DND-41 (cell line): ENCODE measurements around the gene CRB3.

Experiments
- ATAC-seq: fragments of 200-7000 bp; cut with Tn5 transposase; 3 replicates; pipeline ENCODE4 v1.9.1; 2021; ENCODE audit warnings: low read depth; ENCODE audit not compliant: insufficient read depth
- DNase-seq: peaks from one replicate; pipeline ENCODE4 v3.0.0-alpha.2; 2020
- H2AFZ ChIP-seq: 2 replicates; pipeline ENCODE4 v1.6.0; 2012; ENCODE audit warnings: low read depth, low read length
- H3K27ac ChIP-seq: 2 replicates; pipeline ENCODE4 v1.5.1; 2012; ENCODE audit warnings: low read length, inconsistent platforms
- H3K27me3 ChIP-seq: fragments of 200-600 bp; sonication (generic); 2 replicates; pipeline ENCODE4 v1.6.0; 2012; ENCODE audit warnings: low read length, mild to moderate bottlenecking, inconsistent platforms; ENCODE audit not compliant: insufficient read depth, poor library complexity
- H3K36me3 ChIP-seq: 2 replicates; pipeline ENCODE4 v1.5.1; 2012; ENCODE audit warnings: low read length, inconsistent platforms; ENCODE audit not compliant: insufficient read depth
- H3K4me1 ChIP-seq: 2 replicates; pipeline ENCODE4 v1.5.1; 2012; ENCODE audit warnings: mild to moderate bottlenecking, low read length; ENCODE audit not compliant: insufficient read depth
- H3K4me2 ChIP-seq: 2 replicates; pipeline ENCODE4 v1.6.0; 2012; ENCODE audit warnings: mild to moderate bottlenecking, moderate library complexity, low read length, inconsistent platforms; ENCODE audit not compliant: insufficient read depth
- H3K4me3 ChIP-seq, 2 experiments: fragments of 200-600 bp in 1 of 2; shearing (Covaris generic) in 1 of 2; 2 replicates each; pipeline ENCODE4 v1.5.1; 2012 to 2016; ENCODE audit warnings: inconsistent platforms in 2 of 2, low read length in 2 of 2, mild to moderate bottlenecking in 2 of 2, low read depth in 1 of 2, moderate library complexity in 1 of 2
- H3K79me2 ChIP-seq: 2 replicates; pipeline ENCODE4 v1.6.0; 2012; ENCODE audit warnings: low read length, inconsistent platforms; ENCODE audit not compliant: insufficient read depth
- H3K9ac ChIP-seq: 2 replicates; pipeline ENCODE4 v1.6.0; 2012; ENCODE audit warnings: low read depth, mild to moderate bottlenecking, inconsistent platforms, low read length, moderate library complexity
- H3K9me3 ChIP-seq: 2 replicates; pipeline ENCODE4 v1.5.1; 2012; ENCODE audit warnings: low read length, moderate library complexity, mild to moderate bottlenecking, inconsistent platforms; ENCODE audit not compliant: insufficient read depth, severe bottlenecking
- H4K20me1 ChIP-seq: 2 replicates; pipeline ENCODE4 v1.6.0; 2012; ENCODE audit warnings: low read length; ENCODE audit not compliant: insufficient read depth
- EZH2 ChIP-seq: IDR thresholded peaks from 3 replicates; pipeline ENCODE4 v1.6.1; 2012; ENCODE audit warnings: borderline replicate concordance, low read depth, mild to moderate bottlenecking, moderate library complexity, low read length, inconsistent platforms; ENCODE audit not compliant: severe bottlenecking
- TF ChIP-seq, protein P1 (sequence below): IDR thresholded peaks from 2 replicates; pipeline ENCODE4 v1.5.1; 2012; ENCODE audit warnings: borderline replicate concordance, low read length, moderate library complexity, mild to moderate bottlenecking; ENCODE audit not compliant: poor library complexity, severe bottlenecking; ENCODE audit errors: extremely low read depth

Gene CRB3

DNA sequence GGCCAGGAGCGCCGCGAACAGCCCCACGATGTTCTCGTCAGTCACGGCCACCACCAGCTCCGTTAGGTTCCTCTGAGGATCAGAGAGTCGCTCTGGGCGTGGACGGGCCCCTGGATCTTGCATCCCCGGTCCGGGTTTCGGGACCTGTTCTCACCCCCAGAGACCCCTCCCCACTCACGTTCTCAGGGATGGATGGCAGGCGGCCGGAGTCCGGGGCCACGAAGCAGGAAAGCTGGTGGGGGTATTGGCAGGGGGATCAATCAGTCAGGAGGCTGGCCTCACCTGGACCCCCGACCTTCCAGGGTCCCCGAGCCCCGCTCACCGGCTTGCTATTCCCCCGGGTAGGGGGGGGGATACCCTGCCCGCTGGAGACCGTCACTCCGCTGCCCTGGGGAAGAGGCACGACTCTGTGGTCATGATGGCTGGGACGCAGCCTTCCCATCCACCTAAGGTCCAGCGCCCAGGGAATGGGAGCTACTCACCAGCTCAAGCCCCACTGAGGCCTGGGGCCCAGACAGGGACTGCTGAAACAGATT, 12.9 kb downstream of the CRB3 start:
- peaks cover 38% of the 10 kb centered on the region for H3K36me3 ChIP-seq
- H3K27me3 ChIP-seq: no peaks in the 10 kb centered on the region
- no peak for DNase-seq
- no peak for TF ChIP-seq EZH2
- TF ChIP-seq, protein P1, sequence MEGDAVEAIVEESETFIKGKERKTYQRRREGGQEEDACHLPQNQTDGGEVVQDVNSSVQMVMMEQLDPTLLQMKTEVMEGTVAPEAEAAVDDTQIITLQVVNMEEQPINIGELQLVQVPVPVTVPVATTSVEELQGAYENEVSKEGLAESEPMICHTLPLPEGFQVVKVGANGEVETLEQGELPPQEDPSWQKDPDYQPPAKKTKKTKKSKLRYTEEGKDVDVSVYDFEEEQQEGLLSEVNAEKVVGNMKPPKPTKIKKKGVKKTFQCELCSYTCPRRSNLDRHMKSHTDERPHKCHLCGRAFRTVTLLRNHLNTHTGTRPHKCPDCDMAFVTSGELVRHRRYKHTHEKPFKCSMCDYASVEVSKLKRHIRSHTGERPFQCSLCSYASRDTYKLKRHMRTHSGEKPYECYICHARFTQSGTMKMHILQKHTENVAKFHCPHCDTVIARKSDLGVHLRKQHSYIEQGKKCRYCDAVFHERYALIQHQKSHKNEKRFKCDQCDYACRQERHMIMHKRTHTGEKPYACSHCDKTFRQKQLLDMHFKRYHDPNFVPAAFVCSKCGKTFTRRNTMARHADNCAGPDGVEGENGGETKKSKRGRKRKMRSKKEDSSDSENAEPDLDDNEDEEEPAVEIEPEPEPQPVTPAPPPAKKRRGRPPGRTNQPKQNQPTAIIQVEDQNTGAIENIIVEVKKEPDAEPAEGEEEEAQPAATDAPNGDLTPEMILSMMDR: no peak
- H3K27ac ChIP-seq: no peak overlapping the region
- peaks cover 18% of the 10 kb centered on the region for H3K79me2 ChIP-seq
- no peak for ATAC-seq
- H3K4me2 ChIP-seq: no peak overlapping the region
- H3K9ac ChIP-seq: no peak overlapping the region
- no peaks in the 10 kb centered on the region for H4K20me1 ChIP-seq
- no peak overlapping the region for H2AFZ ChIP-seq
- H3K4me1 ChIP-seq: peaks cover 22% of the 10 kb centered on the region
- no peak overlapping the region for H3K4me3 ChIP-seq
- no peaks in the 10 kb centered on the region for H3K9me3 ChIP-seq

DNA sequence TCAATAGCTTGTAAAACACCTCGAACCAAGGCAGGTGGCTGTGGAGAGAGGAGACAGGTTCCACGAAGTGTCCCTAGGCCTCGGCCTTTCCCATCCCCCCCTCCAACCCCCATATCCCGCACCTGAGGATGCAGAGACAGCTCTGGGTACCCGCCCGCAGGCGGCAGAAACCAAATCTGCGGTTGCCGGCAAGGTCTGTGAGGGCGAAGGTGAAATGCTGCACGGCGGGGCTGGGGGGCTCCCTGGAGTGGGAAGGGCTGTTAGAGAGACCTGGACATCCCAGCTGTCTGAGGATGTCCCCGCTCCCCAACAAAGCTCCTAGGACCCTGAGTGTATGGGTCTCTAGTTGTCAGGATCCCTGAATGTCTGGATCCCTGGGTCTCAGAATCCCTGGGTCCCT, 14.7 kb downstream of the CRB3 start:
- H3K79me2 ChIP-seq: peaks cover 20% of the 10 kb centered on the region
- ATAC-seq: no peak
- DNase-seq: no peak
- H3K27ac ChIP-seq: peak overlapping the region; percentile 10; the same call in 1 of the 2 replicates
- no peak overlapping the region for H3K4me3 ChIP-seq
- H3K36me3 ChIP-seq: peaks cover 38% of the 10 kb centered on the region
- no peak overlapping the region for H2AFZ ChIP-seq
- H3K27me3 ChIP-seq: no peaks in the 10 kb centered on the region
- no peak overlapping the region for H3K4me2 ChIP-seq
- no peaks in the 10 kb centered on the region for H3K9me3 ChIP-seq
- no peak overlapping the region for H3K9ac ChIP-seq
- TF ChIP-seq, protein P1: no peak
- TF ChIP-seq EZH2: no peak
- H3K4me1 ChIP-seq: peaks cover 28% of the 10 kb centered on the region
- no peaks in the 10 kb centered on the region for H4K20me1 ChIP-seq

DNA sequence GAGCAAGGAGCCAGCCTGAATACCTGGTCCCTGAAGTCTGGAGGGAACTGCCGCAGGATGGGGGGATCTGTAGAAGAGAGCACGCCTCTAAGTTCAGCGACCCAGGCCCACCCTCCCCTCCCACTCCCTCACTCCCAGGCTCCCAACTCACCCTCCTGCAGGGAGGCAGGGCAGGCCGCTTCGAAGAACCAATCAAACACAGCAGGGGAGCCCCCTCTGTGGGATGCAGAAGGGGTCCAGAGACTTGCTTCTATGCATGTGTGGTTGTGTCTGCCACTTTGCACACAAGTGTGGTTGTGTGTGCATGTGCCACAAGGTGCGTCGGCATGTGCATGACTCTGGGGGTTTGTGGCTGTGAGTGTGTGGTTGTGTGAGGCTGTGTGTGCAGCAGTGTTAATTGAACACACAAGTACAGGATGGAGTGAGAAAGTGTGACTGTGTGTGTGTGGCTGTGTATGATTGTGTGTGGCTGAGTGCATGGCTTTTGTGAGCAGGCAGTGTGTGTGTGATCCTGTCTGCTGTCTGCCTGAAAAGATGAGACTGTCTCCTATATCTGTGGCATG, 15.8 kb downstream of the CRB3 start:
- Histone ChIP-seq H3K4me2 (peak overlapping the region; percentile 25; the same call in 1 of the 2 replicates), H3K79me2 (peaks cover 20% of the 10 kb centered on the region), H3K9me3 (no peaks in the 10 kb centered on the region), H3K4me1 (peaks cover 28% of the 10 kb centered on the region), H3K9ac (no peak overlapping the region), H4K20me1 (no peaks in the 10 kb centered on the region), H2AFZ (no peak overlapping the region), H3K27me3 (no peaks in the 10 kb centered on the region), H3K36me3 (peaks cover 34% of the 10 kb centered on the region), H3K27ac (peak overlapping the region; percentile 57), H3K4me3 (no peak overlapping the region)
- ATAC-seq (no peak), DNase-seq (no peak)
- TF ChIP-seq EZH2: no peak

DNA sequence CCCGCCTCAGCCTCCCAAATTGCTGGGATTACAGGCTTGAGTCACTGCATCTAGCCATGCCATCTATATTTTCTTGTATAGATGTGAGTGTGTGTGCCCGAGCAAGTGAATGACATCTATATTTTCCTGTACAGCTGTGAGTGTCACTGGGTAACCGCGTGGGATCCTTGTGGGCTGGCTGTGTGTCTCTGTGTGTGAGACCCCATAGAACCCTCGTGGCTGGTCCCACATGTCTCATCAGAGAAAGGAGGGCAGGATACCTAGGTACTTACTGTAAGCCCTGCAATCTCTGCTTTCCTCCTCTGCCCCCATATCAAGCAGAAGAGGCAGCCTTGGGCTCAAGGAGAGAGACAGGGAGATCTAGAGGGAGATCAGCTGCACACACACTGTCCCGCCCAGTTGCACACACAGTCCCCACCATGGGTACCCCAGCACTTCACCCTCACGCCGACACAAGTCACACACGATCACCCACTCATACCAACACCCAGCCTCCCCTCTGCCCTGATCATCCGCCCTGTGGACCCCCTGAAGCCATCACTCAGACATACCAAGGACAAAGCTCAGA, 16.9 kb downstream of the CRB3 start:
- H3K4me3 ChIP-seq: peak overlapping the region; percentile 53 to 77; a peak in 3 of 4 replicates
- peak overlapping the region; percentile 88 for H3K4me2 ChIP-seq
- H3K79me2 ChIP-seq: peaks cover 20% of the 10 kb centered on the region
- DNase-seq (peak; percentile 50), ATAC-seq (peak; percentile 51)
- H2AFZ ChIP-seq: peak overlapping the region; percentile 75
- peak overlapping the region; percentile 79 for H3K9ac ChIP-seq
- no peaks in the 10 kb centered on the region for H3K27me3 ChIP-seq
- TF ChIP-seq, protein P1: no peak
- no peak for TF ChIP-seq EZH2
- peaks cover 28% of the 10 kb centered on the region for H3K4me1 ChIP-seq
- peaks cover 24% of the 10 kb centered on the region for H3K36me3 ChIP-seq
- no peaks in the 10 kb centered on the region for H4K20me1 ChIP-seq
- peak overlapping the region; percentile 92 for H3K27ac ChIP-seq
- no peaks in the 10 kb centered on the region for H3K9me3 ChIP-seq
